ENCODE data around the gene ZNF423.

DNA sequence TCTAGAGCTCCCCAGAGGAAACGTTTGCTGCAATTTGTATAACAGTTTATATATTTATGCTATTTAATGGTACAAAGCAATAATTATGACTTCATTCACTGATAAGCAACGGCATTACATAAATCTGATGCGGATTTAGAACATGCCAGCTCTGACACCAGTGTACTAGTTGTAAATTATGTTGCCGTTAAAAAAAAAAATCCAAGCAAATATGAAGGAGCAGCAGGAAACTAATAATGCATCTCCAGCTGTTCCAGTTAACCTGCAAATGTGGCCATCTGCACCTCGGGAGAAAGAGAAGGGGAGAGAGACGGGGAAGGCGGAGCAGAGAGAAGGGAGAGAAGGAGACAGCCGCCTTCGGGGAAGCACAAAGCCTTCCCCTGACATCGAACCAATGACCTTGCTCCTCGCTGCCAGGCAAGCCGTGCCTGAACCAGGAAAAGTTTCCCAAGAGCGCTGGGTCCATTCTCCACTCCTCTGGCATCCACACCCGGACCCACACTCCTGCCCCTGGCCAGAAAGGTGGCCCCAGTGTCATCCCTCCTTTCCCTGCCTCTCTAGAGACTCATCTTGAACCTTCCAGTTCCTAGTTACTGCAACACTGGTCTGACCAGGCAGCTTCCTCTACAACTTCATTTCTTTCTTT lies 307.5 kb downstream of the ZNF423 start:
- TF ChIP-seq MYC (CRISPR knock-in tag; IDR thresholded peaks at IDR 0.05; ENCODE audit: borderline replicate concordance) (no peak), ATAD3A (CRISPR knock-in tag; IDR thresholded peaks at IDR 0.05) (no peak), TAF15 (IDR thresholded peaks at IDR 0.05; ENCODE audit: low read depth, low read length, poor library complexity, severe bottlenecking) (no peak), KLF13 (CRISPR knock-in tag; IDR thresholded peaks at IDR 0.05) (no peak), POLR2A (IDR thresholded peaks at IDR 0.05; ENCODE audit: insufficient read depth in 1 of 2, low read depth in 2 of 2, low read length in 2 of 2) (no peak)
- TF ChIP-seq, protein P1, sequence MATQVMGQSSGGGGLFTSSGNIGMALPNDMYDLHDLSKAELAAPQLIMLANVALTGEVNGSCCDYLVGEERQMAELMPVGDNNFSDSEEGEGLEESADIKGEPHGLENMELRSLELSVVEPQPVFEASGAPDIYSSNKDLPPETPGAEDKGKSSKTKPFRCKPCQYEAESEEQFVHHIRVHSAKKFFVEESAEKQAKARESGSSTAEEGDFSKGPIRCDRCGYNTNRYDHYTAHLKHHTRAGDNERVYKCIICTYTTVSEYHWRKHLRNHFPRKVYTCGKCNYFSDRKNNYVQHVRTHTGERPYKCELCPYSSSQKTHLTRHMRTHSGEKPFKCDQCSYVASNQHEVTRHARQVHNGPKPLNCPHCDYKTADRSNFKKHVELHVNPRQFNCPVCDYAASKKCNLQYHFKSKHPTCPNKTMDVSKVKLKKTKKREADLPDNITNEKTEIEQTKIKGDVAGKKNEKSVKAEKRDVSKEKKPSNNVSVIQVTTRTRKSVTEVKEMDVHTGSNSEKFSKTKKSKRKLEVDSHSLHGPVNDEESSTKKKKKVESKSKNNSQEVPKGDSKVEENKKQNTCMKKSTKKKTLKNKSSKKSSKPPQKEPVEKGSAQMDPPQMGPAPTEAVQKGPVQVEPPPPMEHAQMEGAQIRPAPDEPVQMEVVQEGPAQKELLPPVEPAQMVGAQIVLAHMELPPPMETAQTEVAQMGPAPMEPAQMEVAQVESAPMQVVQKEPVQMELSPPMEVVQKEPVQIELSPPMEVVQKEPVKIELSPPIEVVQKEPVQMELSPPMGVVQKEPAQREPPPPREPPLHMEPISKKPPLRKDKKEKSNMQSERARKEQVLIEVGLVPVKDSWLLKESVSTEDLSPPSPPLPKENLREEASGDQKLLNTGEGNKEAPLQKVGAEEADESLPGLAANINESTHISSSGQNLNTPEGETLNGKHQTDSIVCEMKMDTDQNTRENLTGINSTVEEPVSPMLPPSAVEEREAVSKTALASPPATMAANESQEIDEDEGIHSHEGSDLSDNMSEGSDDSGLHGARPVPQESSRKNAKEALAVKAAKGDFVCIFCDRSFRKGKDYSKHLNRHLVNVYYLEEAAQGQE (IDR thresholded peaks at IDR 0.05; ENCODE audit: borderline replicate concordance in 1 of 2, low read depth in 1 of 2, low read length in 2 of 2), result no peak
- TF ChIP-seq, protein P2, sequence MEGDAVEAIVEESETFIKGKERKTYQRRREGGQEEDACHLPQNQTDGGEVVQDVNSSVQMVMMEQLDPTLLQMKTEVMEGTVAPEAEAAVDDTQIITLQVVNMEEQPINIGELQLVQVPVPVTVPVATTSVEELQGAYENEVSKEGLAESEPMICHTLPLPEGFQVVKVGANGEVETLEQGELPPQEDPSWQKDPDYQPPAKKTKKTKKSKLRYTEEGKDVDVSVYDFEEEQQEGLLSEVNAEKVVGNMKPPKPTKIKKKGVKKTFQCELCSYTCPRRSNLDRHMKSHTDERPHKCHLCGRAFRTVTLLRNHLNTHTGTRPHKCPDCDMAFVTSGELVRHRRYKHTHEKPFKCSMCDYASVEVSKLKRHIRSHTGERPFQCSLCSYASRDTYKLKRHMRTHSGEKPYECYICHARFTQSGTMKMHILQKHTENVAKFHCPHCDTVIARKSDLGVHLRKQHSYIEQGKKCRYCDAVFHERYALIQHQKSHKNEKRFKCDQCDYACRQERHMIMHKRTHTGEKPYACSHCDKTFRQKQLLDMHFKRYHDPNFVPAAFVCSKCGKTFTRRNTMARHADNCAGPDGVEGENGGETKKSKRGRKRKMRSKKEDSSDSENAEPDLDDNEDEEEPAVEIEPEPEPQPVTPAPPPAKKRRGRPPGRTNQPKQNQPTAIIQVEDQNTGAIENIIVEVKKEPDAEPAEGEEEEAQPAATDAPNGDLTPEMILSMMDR (CRISPR knock-in tag; IDR thresholded peaks at IDR 0.05), result no peak

Measured in HepG2 (cell line).